HL-60 (cell line): ENCODE results near the gene KRT16.

Experiments
- GABPA ChIP-seq: IDR thresholded peaks from 2 replicates; pipeline ENCODE4 v1.6.1; 2012; ENCODE audit warnings: low read depth
- POLR2AphosphoS5 ChIP-seq: IDR thresholded peaks from 2 replicates; pipeline ENCODE4 v1.6.1; 2012; ENCODE audit warnings: low read depth
- SPI1 ChIP-seq: IDR thresholded peaks from 2 replicates; pipeline ENCODE4 v1.6.1; 2012; ENCODE audit warnings: low read depth, mild to moderate bottlenecking, borderline replicate concordance
- TF ChIP-seq, protein P1 (sequence below): IDR thresholded peaks from one replicate; pipeline ENCODE4 v1.5.1; 2011; ENCODE audit warnings: low read length, control low read depth, inconsistent platforms; ENCODE audit not compliant: insufficient read depth
- TF ChIP-seq, protein P2 (sequence below): IDR thresholded peaks from 2 replicates; pipeline ENCODE4 v1.6.1; 2012; ENCODE audit warnings: low read depth; ENCODE audit not compliant: insufficient replicate concordance

DNA sequence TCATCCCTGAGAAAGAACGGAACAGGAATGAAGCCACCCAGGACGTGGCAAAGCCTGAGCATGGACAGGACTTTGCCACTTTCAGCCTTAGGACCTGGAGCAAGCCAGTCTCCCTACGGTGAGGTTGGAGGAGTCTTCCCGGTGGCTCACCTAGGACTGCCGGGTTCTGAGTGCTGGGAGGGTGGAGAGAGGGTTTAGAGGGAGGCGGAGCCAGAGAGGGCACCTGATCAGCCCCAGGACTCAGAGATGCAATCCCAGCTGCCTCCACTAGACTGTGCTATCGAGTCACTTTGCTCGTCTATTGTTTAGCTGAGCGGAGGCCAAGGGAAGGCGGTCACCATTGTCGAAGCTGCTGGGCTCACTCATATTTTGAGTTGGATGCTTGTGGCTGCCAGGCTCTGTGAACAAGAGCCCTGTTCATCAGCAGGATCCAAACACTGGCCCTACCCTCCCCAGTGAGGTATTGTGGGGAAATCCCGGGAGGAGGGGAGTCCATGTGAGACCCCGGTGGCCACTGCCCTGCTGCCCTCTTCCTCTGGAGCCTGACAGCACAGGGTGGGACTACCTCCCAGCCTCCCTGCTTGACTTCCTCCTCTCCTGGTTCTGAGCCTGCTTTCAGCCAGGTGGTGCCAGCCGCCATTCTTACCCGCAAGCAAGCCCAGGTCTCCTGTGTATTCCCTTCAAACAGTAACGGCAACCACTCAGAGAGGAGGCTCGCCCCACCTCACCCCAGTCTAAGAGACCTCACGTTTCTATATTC lies 32.9 kb downstream of the KRT16 start:
- TF ChIP-seq, protein P1, sequence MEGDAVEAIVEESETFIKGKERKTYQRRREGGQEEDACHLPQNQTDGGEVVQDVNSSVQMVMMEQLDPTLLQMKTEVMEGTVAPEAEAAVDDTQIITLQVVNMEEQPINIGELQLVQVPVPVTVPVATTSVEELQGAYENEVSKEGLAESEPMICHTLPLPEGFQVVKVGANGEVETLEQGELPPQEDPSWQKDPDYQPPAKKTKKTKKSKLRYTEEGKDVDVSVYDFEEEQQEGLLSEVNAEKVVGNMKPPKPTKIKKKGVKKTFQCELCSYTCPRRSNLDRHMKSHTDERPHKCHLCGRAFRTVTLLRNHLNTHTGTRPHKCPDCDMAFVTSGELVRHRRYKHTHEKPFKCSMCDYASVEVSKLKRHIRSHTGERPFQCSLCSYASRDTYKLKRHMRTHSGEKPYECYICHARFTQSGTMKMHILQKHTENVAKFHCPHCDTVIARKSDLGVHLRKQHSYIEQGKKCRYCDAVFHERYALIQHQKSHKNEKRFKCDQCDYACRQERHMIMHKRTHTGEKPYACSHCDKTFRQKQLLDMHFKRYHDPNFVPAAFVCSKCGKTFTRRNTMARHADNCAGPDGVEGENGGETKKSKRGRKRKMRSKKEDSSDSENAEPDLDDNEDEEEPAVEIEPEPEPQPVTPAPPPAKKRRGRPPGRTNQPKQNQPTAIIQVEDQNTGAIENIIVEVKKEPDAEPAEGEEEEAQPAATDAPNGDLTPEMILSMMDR = peak; percentile 74
- TF ChIP-seq GABPA (no peak), POLR2AphosphoS5 (no peak), SPI1 (no peak)
- TF ChIP-seq, protein P2, sequence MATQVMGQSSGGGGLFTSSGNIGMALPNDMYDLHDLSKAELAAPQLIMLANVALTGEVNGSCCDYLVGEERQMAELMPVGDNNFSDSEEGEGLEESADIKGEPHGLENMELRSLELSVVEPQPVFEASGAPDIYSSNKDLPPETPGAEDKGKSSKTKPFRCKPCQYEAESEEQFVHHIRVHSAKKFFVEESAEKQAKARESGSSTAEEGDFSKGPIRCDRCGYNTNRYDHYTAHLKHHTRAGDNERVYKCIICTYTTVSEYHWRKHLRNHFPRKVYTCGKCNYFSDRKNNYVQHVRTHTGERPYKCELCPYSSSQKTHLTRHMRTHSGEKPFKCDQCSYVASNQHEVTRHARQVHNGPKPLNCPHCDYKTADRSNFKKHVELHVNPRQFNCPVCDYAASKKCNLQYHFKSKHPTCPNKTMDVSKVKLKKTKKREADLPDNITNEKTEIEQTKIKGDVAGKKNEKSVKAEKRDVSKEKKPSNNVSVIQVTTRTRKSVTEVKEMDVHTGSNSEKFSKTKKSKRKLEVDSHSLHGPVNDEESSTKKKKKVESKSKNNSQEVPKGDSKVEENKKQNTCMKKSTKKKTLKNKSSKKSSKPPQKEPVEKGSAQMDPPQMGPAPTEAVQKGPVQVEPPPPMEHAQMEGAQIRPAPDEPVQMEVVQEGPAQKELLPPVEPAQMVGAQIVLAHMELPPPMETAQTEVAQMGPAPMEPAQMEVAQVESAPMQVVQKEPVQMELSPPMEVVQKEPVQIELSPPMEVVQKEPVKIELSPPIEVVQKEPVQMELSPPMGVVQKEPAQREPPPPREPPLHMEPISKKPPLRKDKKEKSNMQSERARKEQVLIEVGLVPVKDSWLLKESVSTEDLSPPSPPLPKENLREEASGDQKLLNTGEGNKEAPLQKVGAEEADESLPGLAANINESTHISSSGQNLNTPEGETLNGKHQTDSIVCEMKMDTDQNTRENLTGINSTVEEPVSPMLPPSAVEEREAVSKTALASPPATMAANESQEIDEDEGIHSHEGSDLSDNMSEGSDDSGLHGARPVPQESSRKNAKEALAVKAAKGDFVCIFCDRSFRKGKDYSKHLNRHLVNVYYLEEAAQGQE = no peak
